ENCODE results near the gene C1QTNF9.

The C1QTNF9 gene

DNA sequence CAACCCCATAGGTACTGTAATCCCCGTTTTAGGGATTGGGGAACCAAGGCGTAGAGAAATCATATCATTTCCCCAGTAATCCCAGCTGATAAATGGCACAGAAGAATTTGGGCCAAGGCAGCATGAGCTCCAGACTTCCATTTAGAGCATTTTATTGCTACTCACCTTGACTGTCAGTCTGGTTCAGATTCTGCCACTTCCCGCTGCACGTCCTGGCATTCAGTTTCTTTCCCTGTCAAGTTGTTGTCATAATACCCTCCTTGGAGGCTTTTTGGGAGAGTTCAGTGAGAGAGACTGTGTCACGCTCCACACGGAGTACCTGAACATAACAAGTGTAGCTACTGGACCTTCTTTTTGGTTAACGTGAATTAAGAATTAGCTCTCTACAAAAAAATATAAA lies 7.5 kb upstream of the C1QTNF9 start:
- TF ChIP-seq, protein P1, sequence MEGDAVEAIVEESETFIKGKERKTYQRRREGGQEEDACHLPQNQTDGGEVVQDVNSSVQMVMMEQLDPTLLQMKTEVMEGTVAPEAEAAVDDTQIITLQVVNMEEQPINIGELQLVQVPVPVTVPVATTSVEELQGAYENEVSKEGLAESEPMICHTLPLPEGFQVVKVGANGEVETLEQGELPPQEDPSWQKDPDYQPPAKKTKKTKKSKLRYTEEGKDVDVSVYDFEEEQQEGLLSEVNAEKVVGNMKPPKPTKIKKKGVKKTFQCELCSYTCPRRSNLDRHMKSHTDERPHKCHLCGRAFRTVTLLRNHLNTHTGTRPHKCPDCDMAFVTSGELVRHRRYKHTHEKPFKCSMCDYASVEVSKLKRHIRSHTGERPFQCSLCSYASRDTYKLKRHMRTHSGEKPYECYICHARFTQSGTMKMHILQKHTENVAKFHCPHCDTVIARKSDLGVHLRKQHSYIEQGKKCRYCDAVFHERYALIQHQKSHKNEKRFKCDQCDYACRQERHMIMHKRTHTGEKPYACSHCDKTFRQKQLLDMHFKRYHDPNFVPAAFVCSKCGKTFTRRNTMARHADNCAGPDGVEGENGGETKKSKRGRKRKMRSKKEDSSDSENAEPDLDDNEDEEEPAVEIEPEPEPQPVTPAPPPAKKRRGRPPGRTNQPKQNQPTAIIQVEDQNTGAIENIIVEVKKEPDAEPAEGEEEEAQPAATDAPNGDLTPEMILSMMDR (IDR thresholded peaks at IDR 0.05; ENCODE audit: low read depth, low read length): no peak
- no peak overlapping the region for H3K4me3 ChIP-seq (replicated peaks in 1 of 2; ENCODE audit: low read depth in 2 of 2, low read length in 2 of 2)
- DNase-seq (ENCODE audit: low read depth in 2 of 2): no peak

DNA sequence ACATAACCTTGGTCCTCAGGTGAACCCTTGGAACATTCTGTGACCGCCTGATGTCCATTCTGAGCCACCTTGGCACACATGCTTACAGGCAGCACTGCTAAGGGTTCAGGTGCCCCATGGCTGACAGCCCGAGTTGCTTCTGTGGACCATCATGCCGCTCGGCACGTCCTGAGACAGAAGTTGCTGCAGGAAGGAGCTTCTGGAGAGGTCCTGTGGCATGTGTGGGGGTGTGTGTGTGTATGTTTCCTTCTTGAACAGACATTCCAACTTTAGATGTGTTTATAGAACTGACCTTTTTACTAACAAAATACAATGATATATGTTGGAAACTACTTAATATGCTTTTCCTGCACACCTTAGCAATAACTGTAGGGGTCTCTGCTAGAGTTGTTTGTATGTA lies 4.8 kb upstream of the C1QTNF9 start:
- TF ChIP-seq, protein P1 (IDR thresholded peaks at IDR 0.05; ENCODE audit: low read depth, low read length): no peak
- no peak overlapping the region for H3K4me3 ChIP-seq (replicated peaks in 1 of 2; ENCODE audit: low read depth in 2 of 2, low read length in 2 of 2)
- no peak for DNase-seq (ENCODE audit: low read depth in 2 of 2)

DNA sequence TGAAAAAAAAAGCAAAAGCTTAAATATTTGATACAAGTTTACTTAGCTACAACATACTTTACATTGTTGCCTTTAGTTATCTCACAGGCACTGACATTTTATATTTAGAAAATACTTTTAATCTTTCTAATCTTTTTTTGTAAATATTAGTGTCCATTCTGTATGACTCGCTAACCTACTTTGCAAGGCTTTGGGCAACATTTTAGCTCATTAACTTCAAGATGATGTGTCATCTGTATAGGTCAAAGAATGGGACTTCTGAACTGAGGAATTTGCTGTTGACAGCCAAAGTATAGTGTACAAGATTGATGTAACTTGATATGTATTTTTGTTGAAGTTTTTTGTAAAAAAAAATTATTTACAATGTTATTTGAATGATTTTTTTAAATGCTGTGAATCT lies 2.7 kb upstream of the C1QTNF9 start:
- DNase-seq (ENCODE audit: low read depth in 2 of 2): peak; percentile 20 to 35
- no peak overlapping the region for H3K4me3 ChIP-seq (replicated peaks in 1 of 2; ENCODE audit: low read depth in 2 of 2, low read length in 2 of 2)
- TF ChIP-seq, protein P1 (IDR thresholded peaks at IDR 0.05; ENCODE audit: low read depth, low read length): no peak

DNA sequence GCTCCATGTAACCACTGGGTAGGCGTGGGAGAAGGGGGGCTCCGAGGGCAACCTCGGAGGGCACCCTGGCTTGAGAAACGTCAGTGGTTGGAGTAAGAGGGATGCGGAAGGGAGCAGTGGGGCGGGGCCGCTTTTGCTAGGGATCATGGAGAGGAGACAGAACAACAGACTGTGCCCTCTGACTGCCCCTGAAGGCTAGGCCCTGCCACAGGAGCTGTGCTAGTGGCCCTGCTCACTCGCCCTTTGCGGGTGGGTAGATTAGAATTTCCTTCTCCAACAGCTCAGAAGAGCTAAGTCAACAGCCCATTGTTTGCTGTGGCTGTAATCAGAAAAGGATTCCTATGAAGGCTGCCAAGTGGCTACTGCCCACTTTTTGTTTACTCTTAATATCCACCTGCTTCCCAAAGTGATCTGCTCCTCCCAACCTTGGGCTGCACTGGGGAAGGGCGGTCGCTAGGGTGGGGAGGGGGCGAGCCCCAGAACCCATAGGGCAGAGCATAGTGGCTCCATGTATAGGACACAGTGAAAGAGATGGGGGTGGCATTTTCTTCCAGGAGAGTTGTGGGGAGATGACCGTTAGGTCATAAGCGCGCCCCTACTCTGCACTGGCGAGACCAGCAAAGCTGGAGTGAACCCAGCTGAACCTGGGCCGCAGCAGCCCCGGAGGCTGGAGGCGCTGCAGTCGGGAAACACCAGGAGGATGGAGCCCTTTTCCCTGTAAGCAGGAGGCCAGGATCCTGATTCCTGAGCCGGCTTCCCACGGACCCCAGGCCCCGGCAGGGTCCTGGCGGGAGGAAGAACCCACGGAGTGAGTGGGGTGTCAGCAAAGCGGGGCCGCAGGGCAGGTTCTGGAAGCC lies 1.9 kb upstream of the C1QTNF9 start:
- H3K4me3 ChIP-seq (replicated peaks in 1 of 2; ENCODE audit: low read depth in 2 of 2, low read length in 2 of 2): no peak overlapping the region
- peak in 1 of 2 donors; percentile 11 for DNase-seq (ENCODE audit: low read depth in 2 of 2)
- TF ChIP-seq, protein P1 (IDR thresholded peaks at IDR 0.05; ENCODE audit: low read depth, low read length): no peak

DNA sequence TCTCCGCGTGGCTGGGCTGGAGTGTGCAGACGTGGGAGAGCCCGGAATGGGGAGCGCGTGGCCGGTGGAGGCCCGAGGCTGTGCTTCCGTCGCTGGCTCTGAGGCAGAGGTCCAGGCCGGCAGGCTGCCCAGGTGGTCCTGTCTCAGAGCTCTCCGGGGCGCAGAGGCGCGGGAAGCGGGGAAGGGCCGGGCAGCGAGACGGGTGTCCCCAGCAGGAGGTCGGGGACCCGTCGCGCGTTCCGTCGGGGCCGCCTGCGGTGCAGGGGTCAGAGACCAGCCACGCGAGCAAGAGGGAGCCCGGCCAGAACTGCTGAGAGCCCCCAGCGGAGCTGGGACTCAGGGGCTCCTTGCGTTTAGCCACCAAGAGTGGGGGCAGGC lies 1.3 kb upstream of the C1QTNF9 start:
- TF ChIP-seq, protein P1 (IDR thresholded peaks at IDR 0.05; ENCODE audit: low read depth, low read length): no peak
- H3K4me3 ChIP-seq (replicated peaks in 1 of 2; ENCODE audit: low read depth in 2 of 2, low read length in 2 of 2): no peak overlapping the region
- DNase-seq (ENCODE audit: low read depth in 2 of 2): no peak

DNA sequence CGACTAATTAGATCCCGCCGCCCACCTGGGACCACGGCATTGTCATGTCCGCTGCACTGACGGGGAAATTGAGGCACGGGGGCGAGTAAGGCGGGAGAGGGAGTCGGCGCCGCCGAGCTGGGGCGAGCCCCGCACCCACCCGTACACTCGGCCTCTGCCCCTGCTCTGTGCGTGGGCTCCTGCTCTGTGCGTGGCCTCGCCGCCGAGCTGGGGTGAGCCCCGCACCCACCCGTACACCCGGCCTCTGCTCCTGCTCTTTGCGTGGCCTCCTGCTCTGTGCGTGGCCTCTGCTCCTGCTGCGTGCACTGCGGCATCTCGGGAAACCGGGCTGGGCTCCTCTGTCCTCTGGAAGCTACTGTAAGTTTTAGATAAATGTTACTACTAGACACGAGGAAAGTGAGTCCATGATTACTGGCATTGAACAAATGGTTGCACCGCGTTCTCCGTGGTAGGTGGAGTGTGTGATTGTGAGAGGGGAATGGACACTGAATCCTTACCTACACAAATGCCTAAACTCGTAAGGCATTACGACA lies 826 bp upstream of the C1QTNF9 start:
- no peak for DNase-seq (ENCODE audit: low read depth in 2 of 2)
- TF ChIP-seq, protein P1 (IDR thresholded peaks at IDR 0.05; ENCODE audit: low read depth, low read length): no peak
- no peak overlapping the region for H3K4me3 ChIP-seq (replicated peaks in 1 of 2; ENCODE audit: low read depth in 2 of 2, low read length in 2 of 2)
